ENCODE data around the gene MAML1.

Gene MAML1

GRCh38 chr5:179821298-179822058 lies 88.9 kb downstream of the MAML1 start:
- DNase-seq (ENCODE audit: low read depth) = peak; percentile 95
- no peak; the same call in 1 of the 2 replicates for TF ChIP-seq CTCF (conservative IDR thresholded peaks at IDR 0.05; ENCODE audit: low read length)
- peak overlapping the region; percentile 84 for H3K4me3 ChIP-seq (ENCODE audit: low read length)

GRCh38 chr5:179822059-179822432 lies 89.4 kb downstream of the MAML1 start:
- H3K4me3 ChIP-seq (ENCODE audit: low read length) = peak overlapping the region; percentile 84
- no peak for DNase-seq (ENCODE audit: low read depth)
- no peak for TF ChIP-seq CTCF (conservative IDR thresholded peaks at IDR 0.05; ENCODE audit: low read length)

GRCh38 chr5:179822444-179822990 lies 89.9 kb downstream of the MAML1 start:
- DNase-seq (ENCODE audit: low read depth) = no peak
- H3K4me3 ChIP-seq (ENCODE audit: low read length) = peak overlapping the region; percentile 84

GRCh38 chr5:179823937-179824744 lies 91.5 kb downstream of the MAML1 start:
- H3K4me3 ChIP-seq (ENCODE audit: low read length) = 0 out of 2 replicates have a peak overlapping the region, but pooled peaks have one; percentile 7
- TF ChIP-seq CTCF (conservative IDR thresholded peaks at IDR 0.05; ENCODE audit: low read length) = no peak
- DNase-seq (ENCODE audit: low read depth) = no peak

More at GRCh38 chr5:179822444-179822990, 89.9 kb downstream of the MAML1 start:
- TF ChIP-seq CTCF (conservative IDR thresholded peaks at IDR 0.05; ENCODE audit: low read length) = no peak

GRCh38 chr5:179824745-179825112 lies 92.1 kb downstream of the MAML1 start:
- TF ChIP-seq CTCF (conservative IDR thresholded peaks at IDR 0.05; ENCODE audit: low read length) = no peak
- H3K4me3 ChIP-seq (ENCODE audit: low read length) = no peak overlapping the region
- no peak for DNase-seq (ENCODE audit: low read depth)

GRCh38 chr5:179825655-179826182 lies 93.1 kb downstream of the MAML1 start:
- DNase-seq (ENCODE audit: low read depth) = no peak
- TF ChIP-seq CTCF (conservative IDR thresholded peaks at IDR 0.05; ENCODE audit: low read length) = no peak; the same call in 1 of the 2 replicates

More at GRCh38 chr5:179825655-179826182, 93.1 kb downstream of the MAML1 start:
- no peak overlapping the region for H3K4me3 ChIP-seq (ENCODE audit: low read length)
